Hematopoietic multipotent progenitor cell treated with erythropoietin and hydrocortisone succinate and interleukin-3 and kit ligand, for 6 days (in vitro differentiated cells): Measurements from ENCODE around the gene KCNT1.

ENCODE experiments used
- DNase-seq: peaks from one replicate; pipeline ENCODE4 v3.0.0-alpha.2; 2015

Gene KCNT1

DNA sequence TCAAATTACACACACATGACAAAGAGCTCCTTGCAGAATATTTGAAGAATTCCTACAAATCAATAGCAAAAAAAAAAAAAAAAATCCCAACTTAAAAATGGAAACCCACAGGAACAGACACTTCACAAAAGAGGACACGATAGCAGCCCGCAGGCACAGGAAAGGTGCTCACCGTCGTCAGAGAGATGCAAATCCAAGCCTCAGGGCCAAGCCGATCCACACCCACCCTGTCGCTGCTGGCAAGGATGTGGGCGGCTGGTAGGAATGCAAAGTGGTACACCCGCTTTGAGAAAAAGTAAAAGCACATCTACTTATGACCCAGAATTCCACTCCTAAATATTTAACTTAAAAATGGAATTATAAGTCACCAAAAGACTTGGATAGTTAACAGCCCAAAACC, 28.0 kb upstream of the KCNT1 start:
- DNase-seq: no peak

DNA sequence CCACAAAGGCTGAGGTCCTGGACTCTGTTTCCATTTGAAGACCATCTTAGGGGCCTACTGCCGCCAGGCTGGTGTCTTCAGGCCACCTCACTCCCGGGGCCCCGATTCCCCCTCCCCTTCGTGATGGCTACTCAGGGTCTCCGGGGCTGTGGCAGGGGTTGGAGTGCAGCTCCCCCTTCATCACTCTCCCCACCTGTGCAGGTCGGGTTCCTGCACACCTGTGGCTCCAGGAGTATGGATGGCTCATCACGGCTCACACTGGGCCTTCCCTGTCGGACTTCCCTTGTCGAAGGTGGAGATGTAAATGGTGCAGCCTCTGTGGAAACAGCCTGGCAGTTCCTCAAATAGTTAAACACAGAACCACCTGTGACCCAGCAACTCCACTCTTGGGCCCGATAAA, 27.0 kb upstream of the KCNT1 start:
- no peak for DNase-seq

DNA sequence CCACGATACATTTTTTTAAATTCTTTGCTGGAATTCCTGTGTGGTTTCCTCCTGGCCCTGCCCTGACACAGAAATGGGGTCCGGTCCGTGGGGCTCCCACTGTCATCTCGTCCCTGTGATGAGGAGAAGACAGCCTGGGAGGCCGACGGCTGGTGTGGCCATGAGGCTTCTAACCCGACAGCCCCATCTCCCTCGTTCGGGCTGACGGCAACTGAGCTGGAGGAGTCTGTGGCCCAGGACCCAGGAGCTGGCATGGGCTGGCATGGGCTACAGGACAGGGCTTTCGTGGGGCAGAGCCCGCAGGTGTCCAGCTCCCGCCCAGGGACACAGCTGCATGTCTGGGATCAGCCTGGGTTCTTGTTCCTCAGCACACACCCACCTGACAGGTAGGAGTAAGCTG, 25.1 kb upstream of the KCNT1 start:
- no peak for DNase-seq

DNA sequence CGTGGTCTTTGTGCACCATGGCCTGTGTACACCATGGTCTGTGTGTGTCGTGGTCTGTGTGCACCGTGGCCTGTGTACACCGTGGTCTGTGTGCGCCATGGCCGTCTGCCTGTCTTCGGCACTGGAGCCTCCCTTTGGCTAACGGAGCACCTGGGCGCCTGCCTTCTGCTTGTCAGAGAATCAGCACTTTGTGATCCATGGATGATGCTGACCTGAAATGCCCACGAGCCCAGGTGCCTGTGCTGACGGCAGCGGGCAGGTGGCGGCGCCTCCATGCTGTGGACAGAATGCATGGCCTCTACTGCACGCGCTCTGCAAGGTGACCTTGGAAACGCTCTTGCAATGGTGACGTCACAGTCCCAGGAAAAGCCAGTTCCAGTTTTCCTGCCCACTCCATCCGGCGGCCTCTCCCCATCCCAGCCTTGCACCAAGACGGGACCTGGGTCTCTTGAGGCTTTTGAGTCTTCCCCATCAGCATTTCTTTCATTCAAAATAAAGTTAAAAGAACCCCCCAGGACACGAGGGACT, 24.3 kb upstream of the KCNT1 start:
- DNase-seq: no peak

DNA sequence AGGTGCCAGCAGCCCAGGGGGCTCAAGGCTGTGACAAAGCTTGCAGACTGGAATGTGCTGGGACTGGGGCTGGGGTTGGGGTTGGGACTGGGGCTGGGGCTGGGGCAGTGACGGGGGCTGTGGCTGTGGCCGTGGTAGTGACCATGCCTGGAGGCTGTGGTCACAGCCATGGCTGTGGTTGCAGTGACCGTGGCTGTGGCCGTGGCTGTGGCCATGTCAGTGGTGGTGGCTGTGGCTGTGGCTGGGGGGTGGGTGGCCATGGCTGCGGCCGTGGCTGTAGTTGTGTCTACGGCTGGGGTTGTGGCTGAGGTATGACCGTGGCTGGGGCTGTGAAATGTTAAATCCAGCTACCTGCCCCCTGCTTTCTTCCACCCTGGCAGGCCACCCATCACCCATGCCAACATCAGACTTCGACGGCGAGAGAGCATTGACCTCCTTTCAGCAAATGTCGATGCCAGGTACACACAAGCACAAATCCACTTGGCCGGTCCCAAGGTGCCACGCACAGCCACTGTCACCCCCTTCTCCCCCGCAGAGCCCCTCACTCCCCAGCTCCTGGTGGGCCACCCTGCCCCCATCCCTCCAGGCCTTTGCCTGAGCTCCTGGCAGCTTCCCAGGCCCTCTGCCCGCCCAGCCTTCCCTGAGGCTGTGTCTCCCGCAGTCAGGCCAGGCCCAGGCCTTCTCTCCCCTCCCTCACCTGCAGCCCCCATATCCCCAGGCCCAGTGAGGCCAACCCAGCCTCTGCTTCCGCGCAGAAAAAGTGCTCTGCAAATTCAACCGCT, 23.6 kb upstream of the KCNT1 start:
- DNase-seq: no peak

DNA sequence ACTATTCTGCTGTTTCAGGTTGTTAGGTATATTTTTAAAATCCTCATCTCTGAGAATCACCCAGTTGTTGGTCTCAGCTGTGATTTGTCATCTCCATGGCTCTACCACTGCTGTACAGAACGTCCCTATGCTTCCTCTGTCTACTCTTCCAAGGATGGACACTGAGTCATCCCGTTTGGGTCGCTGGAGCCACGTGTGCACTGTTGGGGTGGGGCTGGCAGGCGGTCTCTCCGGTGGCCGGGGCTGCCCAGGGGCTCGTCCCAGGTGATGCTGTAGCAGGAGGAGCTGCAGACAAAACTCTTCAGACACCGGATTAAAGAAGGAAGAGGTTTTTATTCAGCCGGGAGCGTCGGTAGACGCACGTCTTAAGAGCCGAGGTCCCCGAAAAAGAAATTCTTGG, 21.9 kb upstream of the KCNT1 start:
- DNase-seq: no peak

DNA sequence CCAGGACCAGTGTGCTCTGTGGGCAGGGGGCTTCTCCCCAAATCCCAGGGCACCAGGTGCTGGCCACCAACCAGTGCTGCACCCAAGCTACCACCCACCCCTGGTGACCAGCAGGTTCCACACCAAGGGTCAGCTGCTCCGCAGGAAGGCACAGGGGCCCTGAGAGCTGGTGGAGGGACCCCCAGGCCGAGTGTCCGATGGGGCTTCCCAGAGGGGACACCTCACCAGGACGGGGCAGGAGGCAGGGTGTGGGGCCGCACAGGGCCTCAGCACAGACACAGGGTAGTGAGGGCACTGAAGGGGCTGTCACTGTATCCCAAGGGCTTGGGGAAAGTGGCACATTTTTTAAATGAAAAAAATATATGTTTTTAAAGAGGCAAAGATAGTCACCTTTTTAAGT, 20.8 kb upstream of the KCNT1 start:
- DNase-seq: no peak

DNA sequence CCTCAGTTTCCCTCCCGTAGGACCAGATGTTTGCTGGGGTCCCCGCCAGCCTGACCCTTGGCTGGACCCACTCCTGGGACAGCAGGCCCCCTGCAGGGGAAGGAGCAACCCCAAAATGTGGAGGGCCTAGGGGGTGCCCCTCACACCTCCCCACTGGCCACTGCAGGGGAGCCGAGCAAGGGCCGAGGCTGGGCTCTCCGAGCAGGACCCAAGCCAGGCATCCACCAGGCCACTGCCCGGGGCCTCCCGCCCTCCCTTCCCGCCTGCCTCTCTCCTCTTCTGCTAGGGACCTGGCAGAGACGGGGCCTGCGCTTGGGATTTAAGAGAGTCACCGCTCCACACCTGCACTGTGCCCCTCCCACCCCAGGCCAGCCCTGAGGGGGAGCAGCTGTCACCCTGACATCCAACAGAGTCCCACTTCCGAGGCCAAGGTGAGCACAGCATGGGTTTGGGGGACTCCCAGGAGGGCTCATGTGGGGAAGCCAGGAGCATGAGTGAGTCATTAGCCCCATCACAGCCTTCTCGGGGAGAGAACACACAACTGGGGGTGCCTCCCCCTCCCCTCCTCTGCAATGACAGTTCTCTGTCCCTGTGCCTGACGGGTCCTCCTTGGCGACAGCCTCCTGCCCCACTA, 18.5 kb upstream of the KCNT1 start:
- DNase-seq: no peak

DNA sequence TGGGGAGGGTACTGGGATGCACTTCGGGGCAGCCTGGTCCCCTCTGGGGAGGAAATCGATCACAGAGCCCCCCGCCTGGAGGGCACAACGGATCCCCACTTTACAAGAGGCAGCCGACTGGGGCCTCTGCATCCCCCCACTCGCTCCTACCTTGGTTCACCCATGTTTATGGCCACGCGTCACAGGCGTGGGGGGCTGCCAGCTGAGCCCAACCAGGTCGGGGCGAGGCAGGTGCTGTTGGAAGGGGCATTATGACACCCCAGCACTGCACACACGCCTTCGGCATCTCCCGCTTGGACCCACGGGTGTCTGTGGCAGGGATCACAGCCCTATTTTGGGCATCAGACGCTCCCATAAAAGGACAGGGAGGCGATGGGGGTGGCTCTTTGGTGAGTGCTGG, 17.3 kb upstream of the KCNT1 start:
- no peak for DNase-seq

DNA sequence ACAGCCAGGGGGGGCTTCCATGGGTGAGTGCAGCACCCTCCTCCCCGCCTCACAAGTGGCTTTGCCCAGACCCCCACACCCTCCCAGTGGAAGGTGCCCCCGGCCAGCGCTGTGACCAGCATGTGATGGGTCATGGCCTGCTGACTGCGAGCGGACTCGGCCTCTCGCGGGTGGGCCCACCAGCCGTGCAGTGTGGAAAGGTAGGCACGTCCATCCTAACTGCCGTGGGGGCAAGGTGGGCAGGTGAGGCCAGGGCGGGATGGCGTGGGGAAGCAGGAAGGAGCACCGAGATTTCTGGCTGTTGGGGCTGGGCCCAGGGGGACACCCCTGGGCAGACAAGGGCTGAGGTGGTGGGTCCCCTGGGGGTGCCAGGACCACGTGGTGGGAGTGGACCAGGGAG, 14.8 kb upstream of the KCNT1 start:
- DNase-seq: no peak

DNA sequence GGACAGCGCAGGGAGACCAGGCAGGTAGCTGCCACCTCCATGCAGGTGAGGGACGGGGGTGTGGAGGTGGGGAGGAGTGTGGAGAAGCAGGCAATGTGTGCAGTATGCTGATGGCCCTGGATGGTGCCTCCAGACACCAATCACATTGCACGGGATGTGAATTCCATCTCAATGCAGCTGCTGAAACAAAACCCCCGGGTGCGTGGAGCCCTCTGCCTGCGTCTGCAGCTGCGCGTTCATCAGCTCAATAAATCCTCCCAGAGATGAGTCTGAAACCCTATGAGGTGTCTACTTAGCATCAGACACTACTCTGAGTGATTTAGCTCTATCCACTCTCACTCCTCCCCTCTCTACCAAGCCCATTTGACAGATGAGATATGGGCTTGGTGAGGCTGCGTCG, 13.0 kb upstream of the KCNT1 start:
- no peak for DNase-seq

DNA sequence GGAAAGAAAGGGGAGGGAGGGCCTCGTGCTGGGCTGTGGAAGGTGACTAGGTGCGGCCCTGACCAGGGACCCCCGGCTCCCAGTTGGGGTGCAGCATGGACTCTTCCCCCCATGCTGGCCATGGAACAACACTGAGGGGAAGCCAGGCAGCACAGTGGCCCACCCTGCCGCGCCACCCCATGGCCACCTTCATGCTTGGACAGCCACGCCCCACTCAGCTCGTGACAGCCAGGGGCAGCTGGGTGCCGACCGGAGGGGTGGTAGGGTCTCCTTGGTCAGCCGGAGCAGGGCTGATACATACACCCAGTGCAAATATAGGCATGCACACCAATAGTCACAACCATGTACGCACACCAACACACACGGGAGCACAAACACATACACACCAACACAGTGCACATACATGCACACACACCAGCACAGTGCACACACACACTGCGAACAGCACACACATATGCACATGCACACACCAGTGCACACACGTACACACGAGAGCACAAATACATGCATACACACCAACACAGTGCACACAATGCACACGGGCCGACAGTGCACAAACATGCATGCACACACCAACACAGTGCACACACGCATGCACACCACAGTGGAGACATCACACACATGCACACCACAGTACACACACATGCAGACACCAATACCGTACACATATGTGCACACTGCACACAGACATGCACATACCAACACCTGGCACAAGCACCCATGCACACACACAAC, 11.0 kb upstream of the KCNT1 start:
- DNase-seq: no peak

DNA sequence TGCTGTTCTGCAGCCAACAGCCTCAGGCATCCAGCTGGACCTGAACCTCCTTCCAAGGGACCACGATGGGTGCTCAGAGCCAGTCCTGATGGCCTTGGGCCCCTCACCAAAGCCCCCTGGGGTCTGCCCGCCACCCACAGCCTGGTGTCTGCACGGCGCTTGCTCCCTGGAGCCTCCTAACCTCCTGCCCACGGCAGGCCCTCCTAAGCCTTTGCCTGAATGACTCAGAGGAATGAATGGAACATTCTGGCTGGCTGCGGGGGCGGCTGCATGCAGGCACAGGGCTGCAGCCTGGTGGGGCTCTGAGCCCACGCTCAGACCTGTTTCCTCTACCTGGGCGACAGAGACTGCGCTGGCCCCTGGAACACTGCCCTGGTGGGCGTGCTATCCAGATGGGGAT, 9.6 kb upstream of the KCNT1 start:
- DNase-seq: no peak

DNA sequence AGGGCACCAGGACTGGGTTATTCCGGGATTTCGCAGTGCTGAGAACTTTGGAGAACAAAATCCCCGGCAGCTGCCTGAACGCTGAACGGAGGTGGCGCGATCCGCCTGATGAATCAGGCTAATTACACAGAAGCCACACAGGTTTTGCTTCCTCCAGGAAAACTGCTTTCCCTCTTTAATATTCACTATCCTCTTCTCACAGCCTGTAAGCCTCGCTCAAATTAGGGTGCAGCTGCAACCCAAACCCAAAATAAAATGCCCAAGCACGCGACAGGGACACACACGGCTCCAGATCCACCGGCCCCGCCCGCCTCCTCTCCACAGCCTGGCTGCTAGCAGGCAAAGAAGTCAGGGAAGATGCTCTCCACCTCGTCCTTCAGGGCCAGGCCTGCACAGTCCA, 8.7 kb upstream of the KCNT1 start:
- DNase-seq: no peak

DNA sequence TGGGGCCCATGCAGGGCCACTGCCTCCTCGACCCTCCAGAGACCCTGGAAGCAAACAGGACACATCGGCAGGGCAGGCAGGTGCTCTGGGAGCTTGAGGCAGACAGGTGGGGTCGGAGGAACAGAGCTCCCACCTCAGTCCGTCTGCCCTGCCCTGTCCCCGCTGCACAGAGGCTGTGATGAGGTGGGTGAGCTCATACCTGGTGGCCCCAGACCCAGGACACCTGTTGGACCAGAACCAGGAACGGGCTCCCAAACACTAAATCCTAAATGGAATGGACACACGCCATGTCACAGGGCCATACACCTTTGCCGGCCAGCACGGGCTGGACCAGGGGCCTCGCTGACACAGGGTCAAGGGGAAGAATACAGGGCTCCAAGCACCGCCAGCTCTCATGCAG, 8.2 kb upstream of the KCNT1 start:
- no peak for DNase-seq

DNA sequence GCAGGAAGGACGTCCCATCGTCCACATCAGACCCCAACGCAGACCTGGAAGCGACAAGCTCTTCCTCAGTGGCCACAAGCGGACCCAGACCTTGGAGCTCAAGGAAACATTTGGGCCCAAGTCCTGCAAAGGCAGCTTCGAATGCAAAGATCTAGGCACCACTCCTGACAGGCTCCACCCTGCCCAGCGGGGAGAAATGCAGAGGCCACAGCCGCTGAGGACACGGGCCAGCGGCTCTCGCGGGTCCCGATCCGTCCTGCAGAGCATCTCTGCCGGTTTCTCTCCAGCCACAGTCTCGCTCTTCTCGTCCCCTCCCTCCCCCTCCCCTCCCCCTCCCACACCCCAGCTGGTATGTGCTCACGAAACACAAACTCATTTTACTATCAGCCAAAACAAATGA, 7.6 kb upstream of the KCNT1 start:
- DNase-seq: no peak

DNA sequence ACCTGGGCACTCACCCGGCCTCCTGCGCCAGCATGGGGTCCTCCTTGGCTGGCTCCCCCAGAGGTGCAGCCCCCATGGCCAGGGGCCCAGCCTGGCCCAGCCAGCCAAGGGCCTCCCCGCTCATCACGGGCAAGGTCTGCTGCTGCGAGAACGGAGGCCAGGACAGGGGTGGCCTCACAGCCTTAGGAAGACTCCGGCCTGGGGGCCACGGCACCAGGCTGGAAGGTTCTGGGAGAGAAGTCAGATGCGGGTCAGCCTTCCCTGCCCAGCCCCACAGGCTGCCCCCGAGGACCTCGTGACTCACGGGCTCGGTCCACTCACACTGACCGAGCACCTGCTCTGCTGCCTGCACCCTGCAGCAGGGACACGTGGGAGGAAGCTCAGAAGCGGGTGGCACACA, 6.9 kb upstream of the KCNT1 start:
- no peak for DNase-seq

DNA sequence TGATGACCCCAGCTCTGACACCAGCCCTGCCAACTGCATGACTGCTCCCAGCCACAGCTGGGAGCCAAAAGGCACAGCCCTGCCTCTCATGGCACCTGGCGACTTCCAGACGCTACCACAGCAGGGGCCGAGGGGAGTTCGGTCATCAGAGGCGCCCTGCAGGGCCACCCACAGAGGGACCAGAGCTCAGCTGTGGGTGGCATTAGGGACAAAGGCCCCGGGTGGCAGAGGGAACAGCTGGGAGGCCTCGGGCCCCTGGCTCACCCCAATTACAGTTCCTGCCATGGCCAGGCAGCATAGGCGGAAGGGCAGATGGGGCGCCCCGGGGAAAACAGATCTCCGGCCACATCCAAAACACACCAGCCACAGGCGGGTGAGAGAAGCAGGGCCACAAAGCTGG, 6.3 kb upstream of the KCNT1 start:
- DNase-seq: no peak

DNA sequence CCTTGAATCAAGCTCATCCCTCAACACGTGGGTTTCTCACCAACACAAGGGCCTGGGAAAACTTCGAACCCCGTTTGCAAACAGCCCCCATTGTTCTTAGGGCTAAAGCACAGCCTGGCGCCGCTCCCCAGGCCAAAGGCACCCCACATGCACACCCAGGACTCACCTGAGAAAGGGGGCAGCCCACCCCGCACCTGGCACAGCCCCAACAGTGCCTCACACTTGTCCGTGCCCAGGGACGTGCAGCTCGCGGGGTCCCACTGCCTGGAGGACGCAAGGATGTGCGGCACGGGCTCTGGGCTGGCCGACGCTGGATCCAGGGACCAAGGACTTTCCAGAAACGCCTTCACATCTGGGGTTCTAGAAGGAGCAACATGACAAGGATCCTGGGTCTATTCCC, 5.5 kb upstream of the KCNT1 start:
- no peak for DNase-seq

DNA sequence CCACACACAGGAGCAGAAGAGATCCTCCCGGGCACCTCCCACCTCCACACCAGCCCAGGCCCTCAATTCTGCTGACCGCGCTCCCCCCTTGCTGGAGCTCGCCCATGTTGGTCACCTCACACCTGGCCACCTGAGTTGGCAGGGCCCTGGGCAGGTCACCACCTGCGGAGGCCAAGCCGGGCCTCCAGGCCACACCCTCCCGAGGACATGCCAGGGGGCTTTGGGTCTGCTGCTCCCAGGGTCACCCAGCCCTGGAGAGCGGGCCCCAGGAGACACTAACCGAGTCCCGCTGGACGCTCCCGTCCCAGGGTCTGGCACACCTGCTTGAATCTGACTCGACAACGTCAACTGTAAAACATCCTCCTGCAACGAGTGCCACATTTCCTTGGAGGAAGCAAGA, 4.8 kb upstream of the KCNT1 start:
- no peak for DNase-seq

DNA sequence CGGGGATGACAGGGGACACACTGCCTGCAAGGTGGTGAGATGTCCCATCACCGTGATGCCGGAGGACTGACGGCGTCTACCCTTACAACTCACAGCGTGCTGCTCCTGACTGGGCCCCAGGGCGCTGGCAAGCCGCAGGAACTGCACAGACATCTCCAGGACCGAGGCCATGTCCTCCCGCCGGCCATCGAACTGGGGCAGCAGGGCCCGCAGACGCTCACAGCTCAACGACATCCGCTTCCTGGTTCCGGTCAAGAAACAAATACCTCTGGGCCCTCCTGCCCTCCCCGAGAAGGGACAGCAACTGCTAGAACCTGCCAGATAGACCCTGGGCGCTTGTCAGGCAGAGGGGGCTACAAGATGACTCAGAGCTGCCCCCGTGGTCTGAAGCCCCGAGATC, 3.7 kb upstream of the KCNT1 start:
- DNase-seq: no peak

DNA sequence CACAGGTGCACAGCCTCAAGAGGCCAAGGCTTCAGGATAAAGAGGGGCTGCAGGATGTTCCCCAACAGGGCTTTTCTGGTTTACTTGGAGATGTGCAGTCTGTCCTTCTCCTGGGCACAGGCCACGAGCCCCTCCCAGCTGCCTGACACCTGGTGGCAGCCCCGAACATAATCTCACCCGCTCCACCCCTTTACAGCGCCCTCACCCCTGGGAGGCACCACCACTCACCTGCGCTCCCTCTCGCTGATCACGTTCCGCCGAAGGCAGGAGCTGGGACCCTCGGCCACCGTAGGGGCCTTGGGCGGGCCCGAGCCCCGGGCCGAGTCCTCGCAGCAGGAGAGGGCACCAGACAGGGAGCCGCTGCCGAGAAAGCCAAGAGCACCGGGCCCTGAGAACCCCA, 3.2 kb upstream of the KCNT1 start:
- DNase-seq: no peak

DNA sequence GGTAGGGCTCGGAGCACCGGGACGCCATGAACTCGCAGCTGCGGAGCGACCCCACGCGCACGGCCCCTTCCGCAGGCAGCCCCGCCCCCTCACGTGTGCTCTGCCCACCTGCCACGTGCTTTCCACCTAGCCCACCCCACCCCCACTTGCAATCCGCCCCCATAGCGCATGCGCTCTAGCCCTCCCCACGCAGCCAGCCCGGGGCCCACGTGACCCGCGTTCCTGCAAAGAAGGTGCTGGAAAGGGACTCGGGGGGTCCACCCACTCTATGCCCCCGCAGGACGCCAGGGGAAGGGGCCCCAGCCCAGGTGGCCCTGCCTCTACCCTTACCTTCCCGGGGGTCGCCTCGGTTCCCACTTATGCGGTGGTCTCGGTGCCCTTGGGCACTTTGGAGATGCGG, 2.5 kb upstream of the KCNT1 start, which contains the start of gene SOHLH1:
TSS of gene SOHLH1 (minus strand) at position 42 of the 400 bp plus-strand sequence. CDS start at position 28, 14 bp downstream.
- no peak for DNase-seq

DNA sequence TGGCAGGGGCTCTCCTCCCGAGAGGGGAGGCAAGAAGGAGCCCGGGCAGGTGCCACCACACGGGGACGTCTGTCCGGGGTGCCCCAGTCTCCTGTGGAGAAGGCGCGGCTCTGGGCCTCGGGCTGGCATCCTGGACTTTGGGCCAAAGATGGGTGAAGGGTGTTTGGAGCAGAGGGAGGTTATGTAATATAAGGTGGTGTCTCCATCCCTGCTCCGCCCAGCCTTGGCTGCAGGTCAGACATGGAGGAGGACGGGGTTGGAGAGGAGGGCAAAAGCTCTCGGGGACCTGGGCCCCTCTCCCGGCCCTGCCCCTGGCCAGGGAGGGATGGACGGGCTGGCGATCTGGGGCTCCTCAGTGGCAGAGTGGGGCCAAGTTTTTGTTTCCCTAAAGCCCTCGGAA, 1.5 kb upstream of the KCNT1 start:
- DNase-seq: no peak
